ENCODE results near the gene DIS3L2.

DIS3L2 gene

GRCh38 chr2:232085826-232086425 is 124.4 kb downstream of the DIS3L2 start (continued):
- TF ChIP-seq POU6F1 (CRISPR knock-in tag; IDR thresholded peaks at IDR 0.05; ENCODE audit: borderline replicate concordance, low read depth) (no peak), OSR1 (CRISPR knock-in tag; IDR thresholded peaks at IDR 0.05) (no peak), ZFP30 (CRISPR knock-in tag; IDR thresholded peaks at IDR 0.05) (no peak), ZC3H10 (CRISPR knock-in tag; IDR thresholded peaks at IDR 0.05) (no peak), PPARA (CRISPR knock-in tag; IDR thresholded peaks at IDR 0.05; ENCODE audit: borderline replicate concordance) (no peak), ZFP3 (CRISPR knock-in tag; IDR thresholded peaks at IDR 0.05) (no peak)

GRCh38 chr2:232088771-232089170 is 127.3 kb downstream of the DIS3L2 start:
- no peak for ATAC-seq
- TF ChIP-seq SNAI2 (CRISPR knock-in tag; IDR thresholded peaks at IDR 0.05) (0 out of 2 replicates have a peak, but pooled peaks have one; percentile 21), PATZ1 (CRISPR knock-in tag; IDR thresholded peaks at IDR 0.05; ENCODE audit: borderline replicate concordance) (no peak)

- ATAC-seq: no peak
- TF ChIP-seq ZFP3 (CRISPR knock-in tag; IDR thresholded peaks at IDR 0.05) (no peak), POU6F1 (CRISPR knock-in tag; IDR thresholded peaks at IDR 0.05; ENCODE audit: borderline replicate concordance, low read depth) (no peak), SNAI2 (CRISPR knock-in tag; IDR thresholded peaks at IDR 0.05) (no peak), CREB5 (CRISPR knock-in tag; IDR thresholded peaks at IDR 0.05; ENCODE audit: low read depth) (no peak)
Observed at GRCh38 chr2:232094201-232094600, 132.7 kb downstream of the DIS3L2 start.

- TF ChIP-seq CSDC2 (CRISPR knock-in tag; IDR thresholded peaks at IDR 0.05): no peak
- no peak for TF ChIP-seq CSRNP3 (CRISPR knock-in tag; IDR thresholded peaks at IDR 0.05)
- no peak for TF ChIP-seq ZFP3 (CRISPR knock-in tag; IDR thresholded peaks at IDR 0.05)
- no peak for TF ChIP-seq TCF4 (CRISPR knock-in tag; IDR thresholded peaks at IDR 0.05; ENCODE audit: borderline replicate concordance)
- TF ChIP-seq CREB5 (CRISPR knock-in tag; IDR thresholded peaks at IDR 0.05; ENCODE audit: low read depth): no peak
- no peak for TF ChIP-seq ESRRG (CRISPR knock-in tag; IDR thresholded peaks at IDR 0.05)
- TF ChIP-seq GLIS3 (CRISPR knock-in tag; IDR thresholded peaks at IDR 0.05): no peak
- no peak for TF ChIP-seq ZC3H10 (CRISPR knock-in tag; IDR thresholded peaks at IDR 0.05)
- no peak for TF ChIP-seq BACH2 (CRISPR knock-in tag; IDR thresholded peaks at IDR 0.05; ENCODE audit: borderline replicate concordance)
- ATAC-seq: no peak
Observed at GRCh38 chr2:232094883-232095282, 133.4 kb downstream of the DIS3L2 start.

GRCh38 chr2:232097260-232097659 is 135.7 kb downstream of the DIS3L2 start:
- ATAC-seq: no peak
- no peak for TF ChIP-seq ZNF565 (CRISPR knock-in tag; conservative IDR thresholded peaks at IDR 0.05; ENCODE audit: low read depth)

Measured in SK-N-SH treated with all-trans-retinoic acid at 6 μM for 48 hours (cell line).